ENCODE results near the gene TRIM15. TPM values are rescaled to one million over a fixed set of nuclear protein-coding genes. Genes with fewer than 3 reads are reported as not detected.

The TRIM15 gene
- total and polyA plus RNA-seq, 10 of the 15 experiments (the other 5 are each of a cell fraction or from before 2014, with no cell fraction given): 0.29 TPM; not detected in 9

DNA sequence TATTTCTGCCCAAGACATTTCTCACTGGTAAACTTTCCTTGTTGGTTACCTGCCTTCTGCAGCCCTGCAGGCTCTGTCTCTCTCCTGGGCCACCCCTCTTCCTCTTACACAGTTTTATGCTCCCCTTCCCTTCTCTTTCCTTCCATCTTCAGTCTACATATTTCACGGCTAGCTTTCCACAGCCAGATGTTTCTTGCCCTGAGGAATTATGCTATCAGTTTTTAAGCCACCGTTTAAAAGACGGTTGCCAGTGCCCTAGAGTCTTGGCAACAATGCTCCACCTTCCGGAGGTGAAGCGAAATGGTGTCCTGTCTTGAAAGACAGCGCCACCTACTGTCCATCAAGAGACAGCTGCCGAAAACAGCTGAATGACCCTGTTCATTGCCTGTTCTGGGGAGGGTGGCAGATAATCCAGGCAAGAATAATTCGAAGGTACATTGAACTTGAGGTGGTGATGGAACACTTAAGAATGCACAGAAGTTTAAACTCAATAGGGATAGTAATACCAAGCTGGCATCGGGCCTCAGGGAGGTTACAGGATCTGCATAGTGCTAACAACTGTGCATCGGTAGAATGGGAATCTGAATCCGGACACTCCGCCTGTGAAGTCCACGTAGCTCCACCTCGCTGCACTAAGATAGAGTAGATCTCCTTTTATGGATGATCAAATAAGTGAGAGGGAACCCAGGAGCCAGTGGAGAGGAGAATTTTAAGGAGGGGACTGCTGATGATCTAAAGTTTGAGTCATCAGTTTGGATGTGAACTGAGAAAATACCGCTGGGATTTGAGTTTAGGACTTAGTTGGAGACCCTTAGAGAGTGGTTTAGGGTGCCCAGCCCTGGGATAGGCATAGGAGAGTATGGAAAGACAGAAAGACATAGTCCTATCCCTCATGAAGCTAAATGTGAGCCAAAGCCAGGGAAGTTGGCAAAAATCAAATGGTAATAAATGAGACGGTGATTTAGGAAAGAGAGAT lies 32.2 kb upstream of the TRIM15 start (continued):
- peak; percentile 64; the same call in 1 of the 2 replicates for TF ChIP-seq ZNF592 (IDR thresholded peaks at IDR 0.05)
- peak; percentile 84; the same call in 1 of the 2 replicates for TF ChIP-seq HDGF (IDR thresholded peaks at IDR 0.05)
- 0 out of 2 replicates have a peak, but pooled peaks have one; percentile 54 for TF ChIP-seq RB1 (IDR thresholded peaks at IDR 0.05; ENCODE audit: borderline replicate concordance)
- TF ChIP-seq NBN (IDR thresholded peaks at IDR 0.05): 0 out of 2 replicates have a peak, but pooled peaks have one; percentile 43
- no peak for TF ChIP-seq BMI1 (IDR thresholded peaks at IDR 0.05; ENCODE audit: borderline replicate concordance)
- TF ChIP-seq ZNF384 (IDR thresholded peaks at IDR 0.05; ENCODE audit: borderline replicate concordance, low read depth, low read length): no peak
- no peak for TF ChIP-seq TCF12 (IDR thresholded peaks at IDR 0.05; ENCODE audit: low read depth, low read length)
- no peak for TF ChIP-seq SREBF1 (IDR thresholded peaks at IDR 0.05; ENCODE audit: low read length)
- TF ChIP-seq, protein P1, sequence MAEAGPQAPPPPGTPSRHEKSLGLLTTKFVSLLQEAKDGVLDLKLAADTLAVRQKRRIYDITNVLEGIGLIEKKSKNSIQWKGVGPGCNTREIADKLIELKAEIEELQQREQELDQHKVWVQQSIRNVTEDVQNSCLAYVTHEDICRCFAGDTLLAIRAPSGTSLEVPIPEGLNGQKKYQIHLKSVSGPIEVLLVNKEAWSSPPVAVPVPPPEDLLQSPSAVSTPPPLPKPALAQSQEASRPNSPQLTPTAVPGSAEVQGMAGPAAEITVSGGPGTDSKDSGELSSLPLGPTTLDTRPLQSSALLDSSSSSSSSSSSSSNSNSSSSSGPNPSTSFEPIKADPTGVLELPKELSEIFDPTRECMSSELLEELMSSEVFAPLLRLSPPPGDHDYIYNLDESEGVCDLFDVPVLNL (IDR thresholded peaks at IDR 0.05; ENCODE audit: low read depth, low read length): peak; percentile 40; the same call in 1 of the 2 replicates

Data from GM12878 (cell line).